Kidney tubule cell (primary cell): ENCODE measurements around the gene TRIM38.
"Not testable (repeated sequence)": the region's sequence is repeated elsewhere in the genome, so short reads cannot be mapped to it uniquely, and the experiment has no call there.

ENCODE experiments used
- DNase-seq: peaks from one replicate; pipeline ENCODE4 v3.0.0-alpha.2; 2018; ENCODE audit warnings: low spot score

TRIM38 gene

GRCh38 chr6:25971187-25971821 is 8.7 kb downstream of the TRIM38 start:
- DNase-seq = peak; percentile 93

GRCh38 chr6:25972128-25972527 is 9.5 kb downstream of the TRIM38 start:
- DNase-seq = no peak

DNA sequence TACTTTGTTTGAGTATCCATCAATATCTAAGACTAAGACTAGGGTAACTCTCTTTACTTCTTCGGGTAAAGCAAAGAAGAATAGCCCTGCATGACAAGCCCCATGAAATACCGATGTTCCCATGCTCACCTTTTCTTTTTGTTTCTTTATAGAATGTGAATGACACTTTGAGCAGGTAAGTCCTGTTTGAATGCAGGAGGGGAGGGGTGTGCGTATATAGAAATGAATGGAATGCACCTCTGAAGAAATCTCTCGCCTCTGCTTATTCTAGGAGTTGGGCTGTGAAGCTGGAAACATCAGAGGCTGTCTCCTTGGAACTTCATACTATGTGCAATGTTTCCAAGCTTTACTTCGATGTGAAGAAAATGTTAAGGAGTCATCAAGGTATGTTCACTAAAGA is 10.3 kb downstream of the TRIM38 start:
- DNase-seq = no peak

- DNase-seq = no peak
Measured at GRCh38 chr6:25973923-25974555, 11.4 kb downstream of the TRIM38 start.

DNA sequence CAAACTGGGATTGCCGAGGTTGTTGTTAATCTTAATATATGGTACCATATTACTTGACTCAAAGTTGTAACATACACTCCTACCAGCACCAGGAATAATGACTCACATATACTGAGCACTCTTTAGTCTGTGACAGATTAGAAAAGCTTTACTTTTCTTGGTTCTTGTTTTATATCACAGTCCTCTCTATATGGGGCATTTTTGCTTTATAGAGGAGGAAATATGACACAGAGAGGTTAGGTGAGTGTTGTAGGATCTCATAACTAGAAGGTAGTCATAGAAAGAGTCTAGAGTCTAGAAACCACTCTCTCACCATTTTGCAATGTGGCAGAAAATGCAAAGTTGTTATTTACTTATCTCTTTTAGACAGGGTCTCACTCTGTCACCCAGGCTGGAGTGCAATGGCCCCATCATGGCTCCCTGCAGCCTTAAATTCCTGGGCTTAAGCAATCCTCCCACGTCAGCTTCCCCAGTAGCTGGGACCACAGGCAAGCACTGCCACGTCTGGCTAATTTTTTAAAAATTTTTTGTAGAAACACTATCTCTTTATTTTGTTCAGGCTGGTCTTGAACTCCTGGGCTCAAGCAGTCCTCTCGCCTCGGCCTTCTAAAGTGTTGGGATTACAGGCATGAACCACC is 13.4 kb downstream of the TRIM38 start:
- no peak for DNase-seq

DNA sequence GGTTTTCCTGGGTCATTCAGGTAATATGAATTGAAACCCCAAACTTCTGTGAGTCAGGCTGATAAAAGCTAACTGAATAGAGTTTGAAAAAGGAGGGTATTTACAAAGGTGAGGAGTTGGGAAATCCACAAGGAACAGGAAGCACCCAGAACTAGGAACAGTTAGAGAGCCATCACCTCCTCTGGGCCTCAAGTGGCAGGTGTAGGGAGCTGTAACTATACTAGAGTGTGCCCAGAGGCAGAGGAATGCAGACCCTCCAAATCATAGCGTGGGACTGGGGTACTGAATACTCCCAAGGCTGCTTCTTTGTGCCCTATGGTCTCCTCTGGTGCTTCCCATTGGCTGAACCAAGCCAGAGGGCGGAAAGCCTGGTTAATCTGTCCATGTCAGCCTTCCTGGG is 18.3 kb downstream of the TRIM38 start:
- DNase-seq = no peak

GRCh38 chr6:25981568-25982263 is 19.1 kb downstream of the TRIM38 start:
- peak; percentile 41 for DNase-seq

GRCh38 chr6:25984265-25984664 is 21.7 kb downstream of the TRIM38 start:
- DNase-seq = no peak

- no peak for DNase-seq
Measured at GRCh38 chr6:25987845-25988244, 25.2 kb downstream of the TRIM38 start.

- no peak for DNase-seq
Measured at GRCh38 chr6:25990172-25990873, 27.7 kb downstream of the TRIM38 start.

- DNase-seq = peak; percentile 69
Measured at GRCh38 chr6:25991785-25992412, 29.3 kb downstream of the TRIM38 start.

- peak; percentile 94 for DNase-seq
Measured at GRCh38 chr6:25992413-25993340, 30.1 kb downstream of the TRIM38 start.

- DNase-seq = peak; percentile 9
Measured at GRCh38 chr6:25993341-25993684, 30.7 kb downstream of the TRIM38 start.

GRCh38 chr6:25995507-25995906 is 32.9 kb downstream of the TRIM38 start:
- peak; percentile 31 for DNase-seq

DNA sequence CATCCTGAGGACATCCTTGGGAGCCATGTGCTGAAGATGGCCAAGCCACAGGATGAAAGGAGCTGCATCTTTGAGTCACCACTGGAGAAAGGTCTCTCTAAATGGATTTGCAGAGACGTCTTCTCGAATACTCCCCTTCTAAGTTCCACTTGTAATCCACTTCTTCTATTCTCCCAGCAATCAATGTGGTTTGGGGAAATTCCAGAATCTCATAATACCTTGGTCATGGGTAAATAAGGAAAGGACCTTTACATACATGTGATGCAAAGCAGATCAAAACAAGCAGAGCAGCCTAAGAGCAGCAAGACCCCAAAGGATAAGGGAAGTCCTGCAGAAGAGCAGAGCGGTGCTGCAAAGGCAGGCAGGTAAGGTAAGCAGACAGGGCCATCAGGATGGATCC is 35.3 kb downstream of the TRIM38 start:
- no peak for DNase-seq

- DNase-seq = no peak
Measured at GRCh38 chr6:25998379-25998778, 35.8 kb downstream of the TRIM38 start.

DNA sequence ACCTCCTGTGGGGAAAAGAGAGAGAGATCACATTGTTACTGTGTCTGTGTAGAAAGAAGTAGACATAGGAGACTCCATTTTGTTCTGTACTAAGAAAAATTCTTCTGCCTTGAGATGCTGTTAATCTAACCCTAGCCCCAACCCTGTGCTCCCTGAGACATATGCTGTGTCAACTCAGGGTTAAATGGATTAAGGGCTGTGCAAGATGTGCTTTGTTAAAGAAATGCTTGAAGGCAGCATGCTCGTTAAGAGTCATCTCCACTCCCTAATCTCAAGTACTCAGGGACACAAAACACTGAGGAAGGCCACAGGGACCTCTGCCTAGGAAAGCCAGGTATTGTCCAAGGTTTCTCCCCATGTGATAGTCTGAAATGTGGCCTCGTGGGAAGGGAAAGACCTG is 36.6 kb downstream of the TRIM38 start:
- not testable (repeated sequence) for DNase-seq

DNA sequence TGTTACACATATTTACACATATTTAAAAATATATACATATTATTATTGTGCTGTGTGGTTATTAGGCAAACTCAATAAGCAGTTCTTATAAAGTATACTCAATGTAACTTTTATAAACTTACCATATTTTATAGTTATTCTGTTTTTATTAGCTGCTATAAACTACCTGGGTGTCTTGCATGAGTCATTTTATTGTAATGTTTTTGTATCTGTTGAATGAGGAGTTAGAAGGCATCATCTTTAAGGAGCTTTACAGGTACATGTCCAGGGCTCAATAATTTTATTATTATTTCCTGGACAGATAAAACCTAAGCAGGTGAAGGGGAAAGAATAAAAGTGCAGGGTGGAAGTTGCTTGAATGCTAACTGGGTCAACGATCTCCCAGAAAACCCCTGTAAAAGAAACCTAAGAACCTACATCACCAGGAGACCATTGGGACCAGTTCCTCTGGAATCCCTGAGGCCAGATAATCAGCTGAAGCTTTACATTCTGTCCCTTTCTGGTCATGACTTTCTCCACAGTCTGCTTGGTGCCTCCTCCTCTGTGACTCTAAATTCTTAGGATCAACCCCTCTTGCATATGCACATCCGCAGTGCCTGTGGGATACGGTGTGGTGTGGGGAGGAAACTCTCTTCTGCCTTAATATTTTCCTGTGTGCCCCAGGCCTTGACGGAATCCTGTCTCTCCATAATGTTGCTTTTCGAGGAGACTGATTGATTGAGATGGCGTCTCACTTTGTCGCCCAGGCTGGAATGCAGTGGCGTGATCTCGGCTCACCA is 38.0 kb downstream of the TRIM38 start:
- no peak for DNase-seq

GRCh38 chr6:26003102-26003694 is 40.6 kb downstream of the TRIM38 start:
- DNase-seq = peak; percentile 56
